Left hindlimb (tissue), 1 donor: ENCODE measurements around the gene PRDX2.
A peak's percentile ranks its signal among the peaks of the same experiment; 100 is the strongest.

Experiments
- DNase-seq: peaks from one replicate; pipeline ENCODE4 v3.0.0-alpha.2; 2018

Gene PRDX2

GRCh38 chr19:12792051-12792852 is 9.3 kb downstream of the PRDX2 start:
- peak; percentile 74 for DNase-seq

GRCh38 chr19:12791345-12792050 is 10.1 kb downstream of the PRDX2 start, which contains the start of gene JUNB:
Gene JUNB, plus strand, starts transcription at chr19:12791486. Its CDS starts 286 bp downstream, at chr19:12791772.
- peak; percentile 98 for DNase-seq

- DNase-seq: no peak
These were observed 10.8 kb downstream of the PRDX2 start for GRCh38 chr19:12790628-12791344.

GRCh38 chr19:12789904-12790619 is 11.5 kb downstream of the PRDX2 start:
- DNase-seq: peak; percentile 97

GRCh38 chr19:12789098-12789903 is 12.3 kb downstream of the PRDX2 start:
- no peak for DNase-seq

GRCh38 chr19:12788682-12789097 is 12.9 kb downstream of the PRDX2 start:
- peak; percentile 86 for DNase-seq

- no peak for DNase-seq
These were observed 13.4 kb downstream of the PRDX2 start for GRCh38 chr19:12788042-12788681.

- DNase-seq: no peak
These were observed 14.1 kb downstream of the PRDX2 start for GRCh38 chr19:12787458-12787857.

GRCh38 chr19:12786952-12787351 is 14.6 kb downstream of the PRDX2 start:
- DNase-seq: no peak

GRCh38 chr19:12786141-12786870 is 15.3 kb downstream of the PRDX2 start:
- DNase-seq: no peak

- DNase-seq: no peak
These were observed 16.1 kb downstream of the PRDX2 start for GRCh38 chr19:12785431-12786031.

- no peak for DNase-seq
These were observed 16.6 kb downstream of the PRDX2 start for GRCh38 chr19:12784871-12785430.

GRCh38 chr19:12784394-12784870 is 17.2 kb downstream of the PRDX2 start:
- DNase-seq: no peak

- DNase-seq: no peak
These were observed 17.7 kb downstream of the PRDX2 start for GRCh38 chr19:12783849-12784393.

- DNase-seq: no peak
These were observed 18.2 kb downstream of the PRDX2 start for GRCh38 chr19:12783291-12783848.

- peak; percentile 93 for DNase-seq
These were observed 18.9 kb downstream of the PRDX2 start for GRCh38 chr19:12782424-12783290.

- DNase-seq: no peak
These were observed 19.5 kb downstream of the PRDX2 start for GRCh38 chr19:12782174-12782423.
